ENCODE measurements around the gene KCNMA1.

- TF ChIP-seq CTCF (IDR thresholded peaks at IDR 0.05) = no peak
- TF ChIP-seq POLR2A (IDR thresholded peaks at IDR 0.05) = no peak
These were observed 486.2 kb downstream of the KCNMA1 start for GRCh38 chr10:77151408-77151807.
